Activated CD8-positive, alpha-beta memory T cell treated with anti-CD3 and anti-CD28 coated beads, Interleukin-2, amount 50 U/mL, for 48 hours (primary cell): Measurements from ENCODE around the gene FOXP1.

Source experiments
- DNase-seq: peaks from one replicate; pipeline ENCODE4 v3.0.0-alpha.2; 2020

Gene FOXP1

DNA sequence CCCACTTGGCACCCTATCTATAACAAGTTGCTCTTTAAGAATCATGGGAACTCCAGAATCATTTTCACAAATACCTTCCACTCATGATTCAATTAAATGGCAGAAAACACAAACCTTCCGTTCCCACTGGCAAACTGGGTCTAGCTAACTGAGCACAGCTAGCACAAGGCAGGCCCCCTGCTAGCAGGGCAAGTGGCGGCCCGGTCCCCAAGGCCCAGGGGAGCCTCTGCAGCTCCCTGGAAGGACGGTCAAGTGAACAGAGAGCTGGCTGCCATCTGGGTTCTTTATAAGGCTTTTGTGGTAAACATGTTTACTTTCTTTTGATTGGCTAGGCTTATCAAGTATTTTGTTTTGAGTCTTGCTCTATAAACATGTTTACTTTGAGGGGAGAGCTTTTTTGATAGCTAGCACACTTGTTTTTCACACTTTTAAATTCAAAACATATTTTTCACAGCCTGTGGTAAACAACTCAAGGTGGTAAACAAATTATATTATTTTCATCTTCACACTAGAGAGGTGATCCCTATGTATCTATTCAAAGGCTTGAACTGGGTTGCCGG, 81.4 kb downstream of the FOXP1 start:
- no peak for DNase-seq

DNA sequence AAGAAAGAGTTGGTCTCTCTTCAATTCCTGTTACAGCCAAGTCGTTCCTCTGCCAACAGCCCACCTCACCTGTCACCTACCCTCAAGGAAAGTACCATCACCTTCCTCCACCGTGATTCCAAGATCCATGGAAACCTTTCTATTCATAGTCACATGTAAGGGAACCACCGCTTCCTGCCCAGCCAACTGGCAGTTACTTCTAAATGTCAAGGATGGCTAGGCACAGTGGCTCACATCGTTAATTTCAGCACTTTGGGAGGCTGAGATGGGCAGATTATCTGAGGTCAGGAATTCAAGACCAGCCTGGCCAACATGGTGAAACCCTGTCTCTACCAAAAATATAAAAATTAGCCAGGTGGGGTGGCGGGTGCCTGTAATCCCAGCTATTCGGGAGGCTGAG, 82.8 kb downstream of the FOXP1 start:
- no peak for DNase-seq

DNA sequence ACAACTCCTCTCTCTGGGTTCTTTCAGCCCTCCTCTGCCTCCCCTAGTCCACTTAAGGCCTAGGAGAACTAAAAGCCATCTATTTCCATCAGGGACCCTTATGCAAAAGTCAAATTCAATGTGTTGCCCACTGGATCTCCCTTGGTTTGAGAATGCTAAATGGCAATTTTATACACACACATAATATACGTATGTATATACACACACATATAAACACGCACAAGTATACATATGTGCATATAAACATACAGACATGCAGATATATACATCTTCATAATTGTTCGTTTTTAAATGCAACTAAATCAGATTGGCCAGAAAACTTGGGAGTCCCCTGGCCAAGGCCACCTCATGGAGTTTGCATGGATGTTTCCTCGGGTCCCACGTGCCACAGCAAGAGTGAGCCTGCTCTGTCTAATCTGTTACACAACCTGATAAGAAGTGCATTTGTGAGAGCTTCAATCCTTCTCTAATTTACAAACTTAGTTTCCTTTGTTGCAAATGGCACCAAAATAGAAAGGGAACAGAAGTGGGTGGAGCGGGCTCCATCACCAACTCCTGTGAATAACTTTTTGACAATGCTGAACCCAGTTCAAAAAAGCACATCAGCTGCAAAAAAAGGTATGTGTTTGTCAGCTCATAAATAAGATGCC, 84.2 kb downstream of the FOXP1 start:
- no peak for DNase-seq

DNA sequence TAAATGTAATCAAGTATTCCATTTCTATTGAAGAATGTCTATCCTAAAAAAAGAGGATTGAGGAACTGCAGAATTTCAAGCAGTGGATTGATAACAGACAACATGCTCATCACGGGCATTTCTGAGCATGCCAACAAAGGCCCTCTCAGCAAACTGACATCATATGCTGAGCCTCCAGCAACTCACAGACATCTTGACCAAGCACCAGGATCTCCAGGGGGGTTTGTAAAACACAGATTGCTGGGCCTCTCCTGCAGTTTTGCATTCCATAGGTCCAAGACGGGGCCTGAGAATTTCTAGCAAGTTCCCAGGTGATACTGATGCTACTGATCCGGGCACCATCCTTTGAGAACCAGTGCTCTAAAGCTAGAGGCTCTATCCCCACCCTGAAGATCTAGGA, 85.0 kb downstream of the FOXP1 start:
- DNase-seq = no peak

DNA sequence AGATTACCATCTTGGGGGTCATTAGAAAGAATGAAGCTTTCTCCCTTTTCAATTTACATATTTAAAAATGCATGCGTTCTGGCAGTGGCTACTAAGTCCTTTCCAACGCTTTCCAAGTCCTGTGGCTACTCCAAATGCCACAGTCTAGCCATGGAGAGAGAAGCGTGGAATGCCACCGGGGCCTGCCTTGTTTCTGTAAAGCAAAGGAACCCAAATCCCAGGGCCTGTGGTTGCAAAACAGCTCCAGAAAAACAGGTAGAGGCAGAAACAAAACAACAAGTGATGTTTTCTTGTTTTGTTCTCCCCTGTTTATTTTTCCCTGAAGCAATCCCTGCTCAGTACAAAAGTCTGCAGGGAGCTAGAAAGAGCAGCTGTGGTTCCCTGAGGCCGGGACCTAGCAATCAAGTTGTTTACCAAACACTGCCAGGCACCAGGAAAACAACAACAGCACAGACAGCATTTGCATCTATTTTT, 85.5 kb downstream of the FOXP1 start:
- DNase-seq = no peak

DNA sequence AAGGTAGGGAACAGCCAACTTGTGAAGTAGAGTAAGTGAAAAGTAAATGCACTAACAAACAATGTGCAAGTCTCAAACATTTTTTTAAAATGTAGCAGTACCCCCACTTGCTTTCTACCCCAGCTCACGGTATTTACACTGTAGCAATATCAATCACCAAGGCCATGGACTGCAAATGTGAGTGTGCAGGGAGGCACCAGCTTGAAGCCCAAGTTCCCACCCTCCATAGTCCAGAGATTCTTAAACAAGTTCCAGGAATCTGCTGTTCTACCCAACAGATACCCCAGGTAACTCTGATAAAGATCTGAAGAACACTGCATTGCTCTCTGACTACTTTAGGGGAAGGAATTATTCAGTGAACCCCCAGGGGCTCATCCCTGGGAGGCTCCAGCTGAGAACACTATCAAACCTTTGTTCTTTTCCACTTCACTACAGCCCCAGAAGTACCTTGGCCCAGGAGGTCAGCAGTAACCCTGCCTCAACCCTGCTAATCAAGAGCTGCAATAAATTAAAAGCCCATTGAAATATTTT, 86.1 kb downstream of the FOXP1 start:
- DNase-seq = no peak

DNA sequence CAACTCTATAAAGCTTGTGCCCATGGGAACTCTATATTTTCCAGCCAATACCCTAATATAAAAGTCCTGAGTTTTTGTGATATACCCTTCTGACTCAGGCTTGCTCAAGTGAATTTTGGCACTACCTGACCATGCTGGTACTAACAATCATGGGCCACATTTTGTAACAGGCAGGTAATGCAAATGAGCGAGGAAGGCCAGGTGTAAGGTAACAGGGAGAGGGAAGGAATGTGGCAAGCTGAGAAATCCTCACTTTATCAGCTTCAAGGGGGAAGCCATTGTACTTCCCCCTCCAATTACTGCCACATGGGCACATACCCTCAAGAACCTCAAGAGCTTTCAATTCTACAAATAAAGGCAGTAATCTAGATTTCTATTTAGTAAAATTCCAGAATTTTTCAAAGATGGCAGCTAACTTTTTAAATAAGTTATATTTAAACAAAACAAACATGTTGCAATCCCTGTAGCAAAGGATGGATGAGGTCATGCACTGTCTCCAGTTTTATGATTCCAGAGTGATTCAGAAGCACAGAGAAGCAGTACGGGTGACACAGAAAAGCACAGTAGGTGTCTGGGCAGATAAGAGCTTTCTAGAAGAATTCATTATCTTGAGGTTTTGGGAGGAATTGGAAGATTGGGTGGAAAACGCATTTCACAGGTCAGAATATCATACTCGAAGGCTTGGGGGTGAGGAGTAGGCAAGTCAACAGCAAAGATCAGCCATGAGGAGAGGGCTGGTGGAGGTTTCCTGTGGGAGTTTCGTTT, 87.6 kb downstream of the FOXP1 start:
- no peak for DNase-seq

DNA sequence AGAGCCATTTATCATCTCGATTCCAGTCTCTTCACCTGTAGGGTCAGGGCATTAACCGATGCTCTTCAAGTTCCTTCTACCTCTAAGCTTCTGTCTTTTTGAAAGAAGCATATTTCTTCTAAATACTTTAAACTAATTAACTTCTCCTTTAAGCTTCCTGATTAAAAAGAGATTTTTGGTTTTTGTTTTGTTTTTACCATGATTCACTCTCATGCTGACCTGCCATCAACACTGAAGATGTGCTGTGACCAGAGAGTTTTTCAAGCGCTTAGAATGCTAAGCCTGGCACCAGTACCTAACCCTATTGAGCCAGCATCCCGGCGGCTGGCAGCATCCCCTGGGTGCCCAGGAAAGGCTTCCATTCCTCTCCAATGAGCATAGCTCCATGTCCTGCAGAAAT, 89.3 kb downstream of the FOXP1 start:
- no peak for DNase-seq

DNA sequence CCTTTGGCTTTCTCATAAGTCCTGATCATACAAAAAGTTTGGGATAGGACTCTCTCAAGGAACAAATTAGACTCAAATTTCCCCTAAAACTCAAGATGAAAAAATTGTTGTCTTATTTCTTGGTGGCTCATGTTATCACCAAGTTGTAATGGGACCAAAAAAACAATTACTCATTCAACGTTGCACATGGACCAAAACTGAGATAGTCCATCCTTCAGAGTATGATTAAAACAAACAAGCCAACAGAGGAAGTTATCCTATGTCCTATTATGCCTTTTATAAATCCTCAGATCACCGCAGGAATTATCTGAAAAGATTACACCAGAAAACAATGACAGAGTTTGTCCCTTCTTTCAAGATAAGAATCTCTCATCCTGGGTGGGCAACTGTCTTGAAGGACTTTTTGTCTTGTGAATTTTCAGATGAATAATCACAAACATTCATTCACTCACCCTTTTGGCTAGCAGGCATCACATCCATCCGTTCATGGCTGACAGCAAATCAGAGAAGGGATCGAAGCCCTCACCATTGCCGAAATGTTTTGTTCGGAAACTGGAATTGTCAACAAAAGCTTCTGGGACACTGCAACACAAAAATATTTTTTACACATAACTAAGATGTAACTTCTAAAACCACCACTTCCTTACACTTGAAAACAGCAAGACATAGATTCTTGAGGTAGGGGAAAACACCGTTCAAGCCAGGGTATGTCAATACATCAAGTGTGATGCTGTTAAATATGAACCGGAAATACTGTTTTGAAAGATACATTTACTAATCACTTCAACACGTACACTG, 90.4 kb downstream of the FOXP1 start:
- no peak for DNase-seq

DNA sequence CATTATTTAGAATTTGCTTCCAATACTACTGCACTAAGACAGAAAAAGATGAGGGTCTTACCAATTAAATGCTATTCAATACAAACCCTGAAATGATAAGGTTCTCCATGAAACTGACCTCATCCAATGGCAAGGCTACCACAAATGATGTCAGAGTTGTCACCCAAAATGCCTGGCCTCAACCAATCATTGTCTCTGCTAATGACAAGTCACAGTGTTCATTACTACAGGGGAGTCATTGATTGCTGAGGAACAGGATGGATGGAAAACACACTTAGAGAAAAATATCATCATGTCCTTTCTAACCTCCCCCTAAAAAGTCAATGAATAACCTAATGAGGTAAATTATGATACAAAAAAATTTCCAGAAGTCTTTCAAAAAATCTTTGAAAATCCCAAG, 91.0 kb downstream of the FOXP1 start:
- DNase-seq = no peak

DNA sequence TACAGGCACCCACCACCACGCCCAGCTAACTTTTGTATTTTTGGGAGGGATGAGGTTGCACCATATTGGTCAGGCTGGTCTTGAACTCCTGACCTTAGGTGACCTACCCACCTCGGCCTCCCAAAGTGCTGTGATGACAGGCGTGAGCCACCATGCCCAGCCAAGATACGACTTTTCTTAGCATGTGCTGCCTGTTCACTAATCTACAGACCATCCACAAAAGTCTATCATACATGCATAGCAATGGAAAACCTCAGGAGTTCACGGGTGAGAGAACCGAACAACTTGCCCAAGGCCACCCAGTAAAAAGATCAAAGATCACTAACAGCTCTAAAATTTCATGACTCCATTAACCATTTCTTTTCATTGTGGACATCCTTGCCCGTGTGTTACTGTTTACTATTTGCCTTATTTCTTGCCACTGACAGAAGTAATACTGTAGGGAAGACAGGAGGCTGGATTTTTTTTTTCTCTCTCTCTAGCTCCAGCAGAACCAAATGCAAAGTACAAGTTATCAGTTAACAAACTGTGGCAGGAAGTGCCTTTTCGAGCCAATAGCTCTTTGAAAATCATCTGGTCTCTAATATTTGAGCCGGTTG, 92.3 kb downstream of the FOXP1 start:
- no peak for DNase-seq

DNA sequence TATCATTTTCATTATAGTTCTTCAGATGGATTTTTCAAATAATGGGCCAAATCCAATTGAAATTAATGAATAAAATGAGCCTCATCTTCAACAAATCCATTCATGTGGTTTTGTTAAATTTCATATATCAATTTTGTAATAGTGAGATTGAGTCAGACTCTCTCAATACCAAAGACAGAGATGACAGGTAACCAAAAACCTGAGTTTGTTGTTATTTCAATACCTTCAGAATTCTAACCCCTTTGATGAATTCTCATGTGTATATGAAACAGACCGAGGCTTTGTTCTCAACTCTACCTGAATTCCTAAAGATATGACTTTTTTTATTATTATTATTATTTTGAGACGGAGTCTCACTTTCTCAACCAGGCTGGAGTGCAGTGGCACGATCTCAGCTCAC, 92.8 kb downstream of the FOXP1 start:
- no peak for DNase-seq

DNA sequence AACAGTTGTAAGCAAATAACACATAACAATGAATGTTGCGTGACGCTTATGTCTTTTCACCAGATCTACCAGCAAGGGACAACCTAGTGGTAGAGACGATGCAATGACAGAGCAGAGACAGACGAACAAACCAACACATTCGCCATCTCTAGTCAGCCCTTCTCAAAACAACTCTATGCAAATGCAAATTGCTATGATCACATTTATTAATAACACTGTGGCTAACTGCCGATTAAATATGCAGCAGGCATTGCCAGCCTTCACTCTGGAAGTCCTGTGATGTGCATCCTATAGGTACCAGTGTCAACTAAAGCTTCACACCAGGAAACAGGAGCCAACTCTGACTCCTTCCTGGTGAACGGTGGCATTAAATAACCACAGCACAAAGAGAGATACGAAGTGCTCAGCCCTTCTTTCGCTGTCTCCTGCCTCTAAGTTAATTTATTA, 94.2 kb downstream of the FOXP1 start:
- no peak for DNase-seq

DNA sequence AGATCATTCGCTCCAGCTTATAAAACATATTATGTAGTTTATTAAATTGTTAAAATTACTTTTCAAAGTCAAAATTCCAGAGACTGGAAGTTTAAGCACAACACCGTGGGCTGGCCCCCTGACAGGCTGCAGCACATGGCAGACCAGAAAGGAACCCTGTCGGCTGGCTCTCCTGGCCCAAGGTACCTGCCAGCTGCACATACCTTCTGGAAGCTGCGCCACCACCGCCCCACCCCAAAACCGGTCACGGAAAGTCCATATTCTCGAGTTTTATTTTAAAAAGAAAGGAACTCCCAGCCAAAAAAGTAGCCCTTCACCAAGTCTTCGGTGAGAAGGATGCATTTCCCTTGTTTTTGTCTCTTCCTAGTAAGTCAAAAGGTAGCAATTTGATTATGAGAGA, 94.6 kb downstream of the FOXP1 start:
- no peak for DNase-seq

DNA sequence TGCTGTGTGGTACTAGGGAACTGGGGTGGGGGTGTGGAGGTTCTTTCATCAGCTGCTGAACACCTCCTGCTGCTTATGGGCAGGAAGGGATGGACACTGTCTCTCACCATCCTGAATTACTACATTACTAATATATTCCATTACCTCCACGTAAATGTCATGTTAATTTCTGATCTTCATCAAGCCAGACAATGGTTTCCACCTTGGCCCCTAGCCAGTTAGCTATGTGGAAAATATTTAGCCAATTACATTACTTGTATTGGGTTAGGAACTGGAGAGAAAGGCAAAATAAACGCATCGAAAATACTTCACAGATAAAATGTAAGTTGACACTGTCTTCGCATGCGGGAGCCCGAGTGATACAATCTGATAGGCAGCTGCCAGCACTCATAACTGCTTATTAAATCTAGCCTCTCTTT, 95.1 kb downstream of the FOXP1 start:
- DNase-seq = no peak

DNA sequence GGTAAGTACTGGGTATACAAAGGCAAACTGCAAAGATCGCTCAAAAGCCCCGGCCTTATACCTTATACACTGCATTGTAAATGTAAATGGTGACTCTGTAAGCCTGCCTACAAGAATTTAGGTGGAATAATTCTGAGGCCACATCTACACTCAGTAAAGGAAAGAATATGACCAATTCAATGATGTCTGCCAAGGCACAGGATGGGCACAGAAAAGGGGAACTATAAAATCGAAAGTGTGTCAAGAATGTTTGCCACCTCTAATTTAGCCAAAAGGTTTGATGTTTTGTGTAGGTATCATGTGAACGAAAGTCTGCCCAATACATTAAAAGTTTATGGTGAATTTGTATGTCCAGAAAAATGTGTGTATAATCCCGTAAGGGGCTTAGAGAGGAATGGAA, 96.1 kb downstream of the FOXP1 start:
- no peak for DNase-seq

DNA sequence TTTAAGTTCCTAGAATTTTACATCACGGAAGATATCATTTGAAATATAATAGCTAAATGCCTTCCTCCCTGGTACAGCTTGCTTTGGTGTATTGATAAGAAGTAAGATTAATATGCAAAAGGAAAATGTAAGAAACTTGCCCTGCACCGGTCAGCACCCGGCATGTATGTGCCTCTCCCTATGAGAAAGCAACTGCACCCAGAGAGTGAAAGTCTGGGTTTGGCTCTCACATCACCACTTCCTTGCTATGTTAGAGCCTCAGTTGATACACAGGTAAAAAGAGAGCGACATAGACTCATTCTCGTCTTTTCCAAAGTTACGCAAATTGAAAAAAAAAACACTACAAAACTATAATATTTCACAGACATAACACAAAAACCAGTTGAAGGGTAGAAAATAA, 96.7 kb downstream of the FOXP1 start:
- DNase-seq = no peak

DNA sequence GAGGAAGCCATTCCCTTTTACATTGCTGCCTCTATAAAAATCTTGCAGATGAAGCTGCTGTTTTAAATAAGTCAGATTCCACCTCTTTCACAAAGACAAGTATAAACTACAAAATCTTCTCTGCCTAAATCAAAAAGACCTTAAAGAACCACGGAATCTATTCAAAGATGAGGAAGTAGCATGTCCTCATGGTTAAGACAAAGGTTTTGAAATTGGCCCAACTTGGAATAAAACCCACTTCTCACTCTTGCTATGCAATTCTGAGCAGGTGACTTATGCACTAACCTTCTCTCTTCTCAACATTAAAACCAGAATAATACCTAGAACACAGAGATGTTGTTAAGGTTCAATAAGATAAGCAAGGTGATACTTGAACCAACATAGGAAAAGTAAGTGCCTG, 97.6 kb downstream of the FOXP1 start:
- no peak for DNase-seq

DNA sequence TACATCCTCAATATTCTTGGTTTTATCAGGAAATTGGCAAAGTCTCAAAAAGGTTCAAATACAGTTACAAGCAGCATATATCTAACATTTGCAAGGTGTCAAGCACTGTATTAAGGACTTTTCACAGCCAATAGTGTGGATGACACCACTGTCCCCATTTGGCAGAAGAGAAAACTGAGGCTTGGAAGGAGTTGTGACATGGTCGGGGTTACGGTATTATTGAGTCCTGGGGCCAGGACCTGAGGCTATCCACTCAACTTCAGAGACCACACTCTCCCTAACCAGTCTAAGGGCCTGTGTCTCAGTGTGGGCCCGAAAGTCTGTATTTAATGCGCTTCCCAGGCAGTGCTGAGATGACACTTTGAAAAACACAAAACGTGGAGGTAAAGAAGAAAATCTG, 99.1 kb downstream of the FOXP1 start:
- no peak for DNase-seq

DNA sequence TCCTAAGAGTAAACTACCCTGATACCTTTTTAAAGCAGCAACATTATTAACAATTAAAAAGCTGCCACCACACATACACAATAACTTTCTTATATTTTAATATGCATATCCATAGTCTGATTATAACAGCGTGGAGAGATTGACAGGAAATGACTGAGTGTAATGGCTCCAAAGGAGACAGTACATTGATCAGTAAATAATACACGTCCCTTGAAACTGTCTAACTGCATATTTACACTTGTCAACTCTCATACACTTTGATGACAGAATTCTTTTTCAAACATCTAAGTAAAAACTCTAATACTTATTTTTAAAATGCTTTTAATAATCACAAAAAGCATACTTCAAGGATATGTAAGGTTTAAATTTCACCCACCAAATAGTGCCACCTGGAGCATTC, 99.5 kb downstream of the FOXP1 start:
- DNase-seq = no peak

DNA sequence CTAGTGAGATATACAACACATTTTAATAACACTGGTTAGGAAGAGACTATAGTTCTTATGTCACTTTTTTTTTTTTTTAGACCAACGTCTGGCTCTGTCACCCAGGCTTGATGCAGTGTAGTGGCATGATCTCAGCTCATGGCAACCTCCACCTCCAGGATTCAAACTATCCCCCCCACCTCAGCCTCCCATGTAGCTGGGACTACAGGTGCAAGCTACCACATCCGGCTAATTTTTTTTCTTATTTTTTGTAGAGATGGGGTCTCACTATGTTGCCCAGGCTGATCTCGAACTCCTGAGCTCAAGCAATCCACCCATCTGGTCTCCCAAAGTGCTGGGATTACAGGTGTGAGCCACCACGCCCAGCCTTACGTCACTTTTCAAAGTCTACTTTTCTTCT, 100.8 kb downstream of the FOXP1 start:
- no peak for DNase-seq

DNA sequence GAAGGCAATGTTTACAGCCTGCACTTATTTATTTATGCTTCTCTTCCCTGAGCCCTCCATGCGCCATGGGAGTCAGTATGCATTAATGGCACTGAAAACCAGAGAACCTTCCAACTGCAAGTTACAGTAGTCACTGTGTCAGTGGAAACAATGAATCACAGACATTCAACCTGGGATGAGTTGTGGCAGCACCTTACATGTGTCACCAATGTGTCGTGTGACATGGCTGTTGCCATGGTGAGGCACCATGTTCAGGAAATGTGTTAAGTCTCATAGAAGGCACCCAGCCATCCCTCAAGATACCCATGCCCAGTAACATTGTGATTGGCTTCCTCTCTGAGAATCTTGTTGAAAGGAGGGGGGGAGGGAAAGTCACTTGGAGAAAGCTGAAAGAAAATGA, 105.0 kb downstream of the FOXP1 start:
- peak; percentile 77 for DNase-seq

DNA sequence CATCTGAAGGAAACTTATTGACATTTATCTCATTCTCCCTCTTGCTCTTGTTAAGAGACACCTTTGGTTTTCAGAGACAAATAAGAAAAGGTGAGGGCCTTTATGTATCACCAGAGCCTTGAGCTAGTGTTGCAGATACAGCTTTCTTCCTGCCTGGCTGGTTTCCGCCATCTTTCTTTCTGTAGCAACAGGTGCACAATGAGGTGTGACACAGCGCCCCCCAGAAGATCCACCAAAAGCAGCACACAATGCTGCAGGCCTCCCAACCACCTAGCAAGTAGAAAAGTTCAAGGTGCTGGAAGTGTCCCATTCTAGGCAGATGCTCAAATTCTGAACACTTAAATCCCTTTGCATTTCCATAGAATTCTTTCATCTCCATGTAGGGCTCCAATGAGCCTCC, 106.6 kb downstream of the FOXP1 start:
- no peak for DNase-seq
